GM12875 (cell line): Measurements from ENCODE around the gene BIK.

Experiments
- H3K4me3 ChIP-seq: one replicate; pipeline ENCODE4 v1.5.1; 2011; ENCODE audit warnings: low read depth, low read length, control low read depth
- CTCF ChIP-seq: IDR thresholded peaks from 2 replicates; pipeline ENCODE4 v1.5.1; 2011; ENCODE audit warnings: low read depth, mild to moderate bottlenecking, control low read depth, inconsistent platforms, low read length, moderate library complexity, borderline replicate concordance; ENCODE audit not compliant: insufficient read depth

The BIK gene

GRCh38 chr22:43157874-43158546 is 47.5 kb downstream of the BIK start:
- TF ChIP-seq CTCF, result no peak
- no peak overlapping the region for H3K4me3 ChIP-seq

- TF ChIP-seq CTCF, result no peak
- H3K4me3 ChIP-seq, result no peak overlapping the region
Observed at GRCh38 chr22:43158778-43159483, 48.4 kb downstream of the BIK start.

- TF ChIP-seq CTCF, result peak; percentile 46
- H3K4me3 ChIP-seq, result no peak overlapping the region
Observed at GRCh38 chr22:43159484-43160178, 49.1 kb downstream of the BIK start.

GRCh38 chr22:43160497-43161126 is 50.1 kb downstream of the BIK start:
- H3K4me3 ChIP-seq, result no peak overlapping the region
- no peak for TF ChIP-seq CTCF

- no peak for TF ChIP-seq CTCF
- no peak overlapping the region for H3K4me3 ChIP-seq
Observed at GRCh38 chr22:43162412-43163150, 52.0 kb downstream of the BIK start.

- H3K4me3 ChIP-seq, result no peak overlapping the region
- TF ChIP-seq CTCF, result no peak
Observed at GRCh38 chr22:43163241-43163795, 52.8 kb downstream of the BIK start.
